HepG2 (cell line): ENCODE data around the gene RAB30. TPM values are rescaled to one million over a fixed set of nuclear protein-coding genes. Genes with fewer than 3 reads are reported as not detected.

ENCODE experiments used
- ATAC-seq: fragments of 200-7000 bp; cut with Tn5 transposase; 3 replicates; pipeline ENCODE4 v1.9.1; 2020; ENCODE audit warnings: mild to moderate bottlenecking, moderate library complexity
- BruUV-seq: library from RNA; stranded (reverse); fragments of 400-500 nt; replicated peaks from 2 replicates; lab custom pipeline; 2021; lab: Mats Ljungman, UMichigan
- CTCF ChIA-PET: fragments of 300-600 bp; formaldehyde crosslinking; extraction: SDS; loops from one replicate; lab custom pipeline; 2021; ENCODE audit warnings: low total read pairs, inconsistent platforms, low intra/inter-chr PET ratio; lab: Yijun Ruan, JAX
- POLR2A ChIA-PET: fragments of 350-600 bp; sonication (Branson Sonifier 250); formaldehyde crosslinking; loops from one replicate; lab custom pipeline; 2020; ENCODE audit warnings: antibody characterized with exemption, inconsistent platforms; lab: Yijun Ruan, JAX
- DNase-seq: peaks from one replicate; pipeline ENCODE4 v3.0.0-alpha.2; 2015; ENCODE audit warnings: low spot score
- FAIRE-seq: peaks from 3 replicates; lab custom pipeline; 2011; peaks lifted over from hg19 to GRCh38; lab: Jason Lieb, UNC
- H2AFZ ChIP-seq: one replicate; pipeline ENCODE4 v1.6.1; 2011; ENCODE audit warnings: low read length, inconsistent platforms
- H3K27ac ChIP-seq: fragments of 300-600 bp; 3 replicates; pipeline ENCODE4 v1.8.0; 2011; ENCODE audit warnings: mixed run types, mild to moderate bottlenecking, mixed read lengths, low read length, inconsistent platforms; ENCODE audit not compliant: insufficient read depth; ENCODE audit errors: extremely low read length
- H3K27me3 ChIP-seq, 2 experiments: fragments of 200-600 bp in 1 of 2; 2 replicates in 1 of 2; 3 replicates in 1 of 2; pipeline versions ENCODE4 v1.6.0 to v1.8.0; 2011; ENCODE audit warnings: low read length in 2 of 2, mild to moderate bottlenecking in 2 of 2, moderate library complexity in 2 of 2, inconsistent platforms in 1 of 2; ENCODE audit not compliant: insufficient read depth in 2 of 2, control insufficient read depth in 1 of 2
- H3K36me3 ChIP-seq, 2 experiments: fragments of 200-600 bp in 1 of 2; replicated peaks in 1 of 2; 2 replicates in 1 of 2; 3 replicates in 1 of 2; pipeline versions ENCODE4 v1.5.1 to v1.8.0; 2011; ENCODE audit warnings: low read length in 2 of 2, inconsistent platforms in 1 of 2; ENCODE audit not compliant: insufficient read depth in 2 of 2, control insufficient read depth in 1 of 2
- H3K4me1 ChIP-seq: 2 replicates; pipeline ENCODE4 v1.5.1; 2012; ENCODE audit warnings: low read length, inconsistent platforms; ENCODE audit not compliant: insufficient read depth
- H3K4me2 ChIP-seq: 2 replicates; pipeline ENCODE4 v1.6.0; 2011; ENCODE audit warnings: low read depth, low read length, inconsistent platforms
- H3K4me3 ChIP-seq, 3 experiments: fragments of 200-600 bp in 1 of 3; sonication (generic), shearing (Covaris generic) in 1 of 3; replicated peaks in 1 of 3; 2 replicates each; pipeline ENCODE4 v1.5.1; 2011 to 2016; ENCODE audit warnings: low read length in 3 of 3, inconsistent platforms in 2 of 3, low read depth in 2 of 3, mild to moderate bottlenecking in 2 of 3, control low read depth in 1 of 3, mixed read lengths in 1 of 3; ENCODE audit not compliant: insufficient read depth in 1 of 3
- H3K79me2 ChIP-seq: one replicate; pipeline ENCODE4 v1.6.1; 2011; ENCODE audit warnings: low read length, inconsistent platforms; ENCODE audit not compliant: insufficient read depth
- H3K9ac ChIP-seq: 2 replicates; pipeline ENCODE4 v1.6.0; 2011; ENCODE audit warnings: mild to moderate bottlenecking, low read depth, low read length, inconsistent platforms; ENCODE audit not compliant: insufficient read depth
- H3K9me3 ChIP-seq: 2 replicates; pipeline ENCODE4 v1.5.1; 2012; ENCODE audit warnings: mild to moderate bottlenecking, low read length
- H4K20me1 ChIP-seq: 2 replicates; pipeline ENCODE4 v1.6.0; 2011; ENCODE audit warnings: inconsistent platforms, mild to moderate bottlenecking, low read length, moderate library complexity; ENCODE audit not compliant: insufficient read depth
- ARID3A ChIP-seq: IDR thresholded peaks from 2 replicates; pipeline ENCODE4 v1.6.1; 2012; ENCODE audit warnings: low read depth, low read length, improper control_type of control experiment
- ARID5B ChIP-seq: IDR thresholded peaks from 2 replicates; pipeline ENCODE4 v1.4.0; 2020; ENCODE audit warnings: mild to moderate bottlenecking, missing genetic modification reagents
- CREM ChIP-seq, 2 experiments: sonication (generic) in 1 of 2; formaldehyde crosslinking in 1 of 2; IDR thresholded peaks; 2 replicates each; pipeline versions ENCODE4 v1.4.0 to v1.6.1; 2016 to 2020; ENCODE audit warnings: antibody characterized with exemption in 1 of 2, mild to moderate bottlenecking in 1 of 2, missing genetic modification reagents in 1 of 2
- CTCF ChIP-seq: sonication (generic); formaldehyde crosslinking; IDR thresholded peaks from 2 replicates; pipeline ENCODE4 v1.5.0; 2020; ENCODE audit warnings: mild to moderate bottlenecking, missing genetic modification reagents, moderate library complexity
- FOSL2 ChIP-seq: sonication (generic); formaldehyde crosslinking; IDR thresholded peaks from 2 replicates; pipeline ENCODE4 v1.4.0; 2020; ENCODE audit warnings: missing genetic modification reagents
- GATAD2A ChIP-seq: IDR thresholded peaks from 2 replicates; pipeline ENCODE4 v1.6.1; 2016
- HDAC6 ChIP-seq: fragments of 200-600 bp; sonication (generic); IDR thresholded peaks from 2 replicates; pipeline ENCODE4 v1.7.0; 2017; ENCODE audit warnings: mild to moderate bottlenecking, antibody characterized with exemption, low read length, low read depth
- KAT8 ChIP-seq: IDR thresholded peaks from 2 replicates; pipeline ENCODE4 v1.6.1; 2016; ENCODE audit warnings: missing genetic modification reagents, missing compliant biosample characterization
- SMC3 ChIP-seq: IDR thresholded peaks from 2 replicates; pipeline ENCODE4 v1.6.1; 2011; ENCODE audit warnings: low read length, improper control_type of control experiment
- STAG1 ChIP-seq: sonication (generic); formaldehyde crosslinking; IDR thresholded peaks from 2 replicates; pipeline ENCODE4 v1.4.0; 2020; ENCODE audit warnings: missing genetic modification reagents
- in situ Hi-C: cut with HindIII; loops from 2 replicates; pipeline ENCODE4 v1.10.0; 2017; ENCODE audit warnings: low pct_unique_long_range_greater_than_20kb; ENCODE audit not compliant: extremely low pct_ligation_motif_present
- intact Hi-C: fragments of 100-400 bp; cut with micrococcal nuclease; formaldehyde crosslinking; loops from one replicate; pipeline ENCODE4 v1.10.0; 2022; ENCODE audit not compliant: unreplicated experiment
- polyA plus RNA-seq, 8 experiments: library from polyadenylated mRNA; depleted of rRNA in 3 of 8; stranded (reverse) in 7 of 8; unstranded in 1 of 8; fragments of >200 nt; fragmentation: Illumina TruSeq in 4 of 8; extraction: Trizol in 4 of 8; gene quantifications; 2 replicates each; pipeline versions ENCODE4 v1.2.1 to v1.2.3, GENCODE V29; 2011 to 2016; ENCODE audit warnings: low read depth in 4 of 8, missing spikeins in 1 of 8, mixed read lengths in 1 of 8; ENCODE audit not compliant: insufficient read depth in 1 of 8
- total RNA-seq, 5 experiments: library from RNA; depleted of rRNA; stranded (reverse); fragments of >200 nt; fragmentation: Illumina TruSeq; extraction: Trizol; gene quantifications; 2 replicates each; pipeline ENCODE4 v1.2.3, GENCODE V29; 2016; ENCODE audit warnings: low read depth in 1 of 5

RAB30 gene
- total and polyA plus RNA-seq, 2 of the 13 experiments (the other 11 are each of a cell fraction or from before 2014, with no cell fraction given) = 3.7 to 5.0 TPM

- Histone ChIP-seq H4K20me1 (no peaks in the 10 kb centered on the region), H3K4me3 (no peak overlapping the region), H3K4me1 (no peaks in the 10 kb centered on the region), H3K79me2 (no peaks in the 10 kb centered on the region), H3K9me3 (no peaks in the 10 kb centered on the region), H3K9ac (no peak overlapping the region), H3K27ac (no peak overlapping the region), H3K27me3 (no peaks in the 10 kb centered on the region), H3K4me2 (no peak overlapping the region), H3K36me3 (peaks cover 0 to 13% of the 10 kb centered on the region in 2 experiments; a peak in 2 of 5 replicates), H2AFZ (no peak overlapping the region)
- no TSS peak for BruUV-seq
- FAIRE-seq (peak; percentile 80), ATAC-seq (peak; percentile 81), DNase-seq (peak; percentile 43)
- intact Hi-C loops (loop anchor here (1.0 to 5.0 kb wide), 2 partner anchors 62 to 145 kb away; partner anchors contain the start of gene RAB30), in situ Hi-C loops (no loop called here)
- ChIA-PET CTCF (interaction anchor here (1.2 to 1.6 kb wide), 2 partner anchors 60 to 81 kb away, joined by 3 to 6 read pairs; no protein-coding TSS in a partner anchor), POLR2A (no interaction called here)
- TF ChIP-seq CTCF (CRISPR knock-in tag) (peak; percentile 66), CREM (IDR thresholded peaks at IDR 0.05) (no peak), CREM (CRISPR knock-in tag; IDR thresholded peaks at IDR 0.05) (no peak), ARID3A (peak; percentile 94), STAG1 (CRISPR knock-in tag) (peak; percentile 57), FOSL2 (CRISPR knock-in tag) (peak; percentile 25; the same call in 1 of the 2 replicates), SMC3 (peak; percentile 50), HDAC6 (no peak), KAT8 (CRISPR knock-in tag) (0 out of 2 replicates have a peak, but pooled peaks have one; percentile 11), ARID5B (0 out of 2 replicates have a peak, but pooled peaks have one; percentile 23), GATAD2A (CRISPR knock-in tag) (0 out of 2 replicates have a peak, but pooled peaks have one; percentile 11)
Measured at GRCh38 chr11:82927264-82927880, 144.3 kb downstream of the RAB30 start.
